Measurements from ENCODE around the gene LMBR1L.
"Not testable (repeated sequence)": the region's sequence is repeated elsewhere in the genome, so short reads cannot be mapped to it uniquely, and the experiment has no call there.

The LMBR1L gene

GRCh38 chr12:49084438-49084837 lies 26.2 kb downstream of the LMBR1L start:
- DNase-seq, result no peak

- peak; percentile 65 for DNase-seq
These were observed 30.9 kb downstream of the LMBR1L start for GRCh38 chr12:49079793-49080192.

- no peak for DNase-seq
These were observed 39.7 kb downstream of the LMBR1L start for GRCh38 chr12:49070971-49071370.

GRCh38 chr12:49069507-49070346 lies 40.9 kb downstream of the LMBR1L start, which contains the start of gene RHEBL1:
Gene RHEBL1 (minus strand): TSS chr12:49069979. CDS start chr12:49069785, 194 bp downstream.
- peak; percentile 97 for DNase-seq

- no peak for DNase-seq
These were observed 41.7 kb downstream of the LMBR1L start for GRCh38 chr12:49068879-49069506.

GRCh38 chr12:49066120-49066519 lies 44.5 kb downstream of the LMBR1L start:
- no peak for DNase-seq

GRCh38 chr12:49064767-49065152 lies 45.9 kb downstream of the LMBR1L start:
- DNase-seq, result no peak

- not testable (repeated sequence) for DNase-seq
These were observed 48.7 kb downstream of the LMBR1L start for GRCh38 chr12:49061916-49062315.

GRCh38 chr12:49061157-49061650 lies 49.4 kb downstream of the LMBR1L start:
- no peak for DNase-seq

- peak; percentile 95 for DNase-seq
These were observed 50.1 kb downstream of the LMBR1L start, which contains the start of gene KMT2D for GRCh38 chr12:49060237-49061156. Gene KMT2D (minus strand): TSS chr12:49060794. CDS start chr12:49055324, 5,470 bp downstream.

- DNase-seq, result no peak
These were observed 51.1 kb downstream of the LMBR1L start for GRCh38 chr12:49059299-49060171.

GRCh38 chr12:49059045-49059298 lies 51.7 kb downstream of the LMBR1L start:
- DNase-seq, result no peak

GRCh38 chr12:49058366-49059044 lies 52.1 kb downstream of the LMBR1L start:
- DNase-seq, result no peak

GRCh38 chr12:49057888-49058287 lies 52.8 kb downstream of the LMBR1L start:
- no peak for DNase-seq

GRCh38 chr12:49055978-49056754 lies 54.5 kb downstream of the LMBR1L start:
- no peak for DNase-seq

- no peak for DNase-seq
These were observed 55.6 kb downstream of the LMBR1L start for GRCh38 chr12:49055092-49055491.

GRCh38 chr12:49054524-49054923 lies 56.1 kb downstream of the LMBR1L start:
- DNase-seq, result no peak

GRCh38 chr12:49054096-49054495 lies 56.6 kb downstream of the LMBR1L start:
- DNase-seq, result no peak

GRCh38 chr12:49052451-49053208 lies 58.0 kb downstream of the LMBR1L start:
- no peak for DNase-seq
